GM12878 (cell line): ENCODE results near the gene UNKL.

Experiments
- GABPA ChIP-seq: IDR thresholded peaks from 2 replicates; pipeline ENCODE4 v1.6.1; 2014; ENCODE audit warnings: antibody characterized with exemption, low read depth, mild to moderate bottlenecking, inconsistent platforms
- POLR2A ChIP-seq: IDR thresholded peaks from 2 replicates; pipeline ENCODE4 v1.6.1; 2011; ENCODE audit warnings: low read depth, mild to moderate bottlenecking, low read length
- REST ChIP-seq: IDR thresholded peaks from 2 replicates; pipeline ENCODE4 v1.6.1; 2012; ENCODE audit warnings: mild to moderate bottlenecking, low read depth, low read length
- RFX5 ChIP-seq: IDR thresholded peaks from 2 replicates; pipeline ENCODE4 v1.6.1; 2011; ENCODE audit warnings: low read depth, low read length, improper control_type of control experiment

- no peak for TF ChIP-seq GABPA
- TF ChIP-seq REST, result no peak
- TF ChIP-seq POLR2A, result peak; percentile 9; the same call in 1 of the 2 replicates
- TF ChIP-seq RFX5, result no peak
Measured at GRCh38 chr16:1344499-1344898, 70.0 kb downstream of the UNKL start.
